ENCODE measurements around the gene SNX11. TPM values are rescaled to one million over a fixed set of nuclear protein-coding genes. Genes with fewer than 3 reads are reported as not detected.
"Not testable (repeated sequence)": the region's sequence is repeated elsewhere in the genome, so short reads cannot be mapped to it uniquely, and the experiment has no call there.

The SNX11 gene
- total RNA-seq, 1 experiment from 2014 or later = 40.7 TPM

GRCh38 chr17:48067245-48067644, 40.3 kb upstream of the SNX11 start:
- Histone ChIP-seq H3K4me1 (peaks cover 15% of the 10 kb centered on the region), H3K27me3 (replicated peaks; ENCODE audit: control insufficient read depth, insufficient read depth, low read length) (no peaks in the 10 kb centered on the region), H3K4me3 (ENCODE audit: low read depth, low read length) (no peak overlapping the region), H3K9me3 (no peaks in the 10 kb centered on the region), H3K36me3 (ENCODE audit: control insufficient read depth, insufficient read depth, low read length) (peaks cover 7% of the 10 kb centered on the region; the same call in 1 of the 2 replicates)
- Mint-ChIP-seq H3K27ac (ENCODE audit: unreplicated experiment) (no peak overlapping the region), H3K9me3 (ENCODE audit: unreplicated experiment) (no peaks in the 10 kb centered on the region), H3K36me3 (ENCODE audit: insufficient read depth, unreplicated experiment) (peaks cover 91% of the 10 kb centered on the region), H3K4me3 (ENCODE audit: unreplicated experiment) (no peak overlapping the region), H3K27me3 (ENCODE audit: insufficient read depth, unreplicated experiment) (no peaks in the 10 kb centered on the region), H3K4me1 (ENCODE audit: low read depth, unreplicated experiment) (peaks cover 34% of the 10 kb centered on the region)
- no TSS peak for BruUV-seq (replicated peaks)
- POLR2A ChIA-PET = interaction anchor here (1.0 to 2.9 kb wide), 2 partner anchors 13 to 19 kb away, joined by 3 to 90 read pairs; partner anchors contain the start of gene NFE2L1
- no peak for TF ChIP-seq CTCF (IDR thresholded peaks at IDR 0.05; ENCODE audit: insufficient read depth in 1 of 2, low read depth in 1 of 2, low read length in 1 of 2, severe bottlenecking in 1 of 2, unreplicated experiment in 1 of 2)
- DNase-seq = no peak
- CTCF ChIA-PET = interaction anchor here (0.5 to 14.1 kb wide), 5 partner anchors 13 to 96 kb away, joined by 4 to 225 read pairs (median 10); partner anchors contain the start of genes CDK5RAP3 and NFE2L1
- intact Hi-C loops (cut with micrococcal nuclease; ENCODE audit: unreplicated experiment) = no loop called here

DNA sequence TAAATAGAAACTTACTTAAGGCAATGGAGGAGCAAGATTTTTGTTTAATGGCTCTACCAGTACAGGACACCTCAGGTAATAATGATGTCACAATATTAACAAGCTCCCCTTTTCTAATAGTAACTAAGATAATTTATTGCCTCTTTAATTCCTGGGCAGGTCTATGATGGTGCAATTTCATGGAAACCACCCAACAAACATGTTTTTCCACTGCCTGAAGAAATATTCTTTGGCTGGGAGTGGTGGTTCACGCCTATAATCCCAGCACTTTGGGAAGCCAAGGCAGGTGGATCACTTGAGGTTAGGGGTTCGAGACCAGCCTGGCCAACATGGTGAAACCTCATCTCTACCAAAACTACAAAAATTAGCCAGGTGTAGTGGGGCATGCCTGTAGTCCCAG, 39.8 kb upstream of the SNX11 start:
- not testable (repeated sequence) for H3K9me3 ChIP-seq; H3K4me3 ChIP-seq (ENCODE audit: low read depth, low read length); H3K36me3 ChIP-seq (ENCODE audit: control insufficient read depth, insufficient read depth, low read length); H3K4me3 Mint-ChIP-seq (ENCODE audit: unreplicated experiment); H3K27me3 Mint-ChIP-seq (ENCODE audit: insufficient read depth, unreplicated experiment); BruUV-seq (replicated peaks); DNase-seq; H3K9me3 Mint-ChIP-seq (ENCODE audit: unreplicated experiment); H3K27me3 ChIP-seq (replicated peaks; ENCODE audit: control insufficient read depth, insufficient read depth, low read length)
- CTCF ChIA-PET = interaction anchor here (0.6 to 14.1 kb wide), 27 partner anchors 9 to 817 kb away, joined by 3 to 225 read pairs (median 6); partner anchors contain the start of genes CBX1, CDK5RAP3, NFE2L1 and PRR15L
- Mint-ChIP-seq H3K27ac (ENCODE audit: unreplicated experiment) (peak overlapping the region; percentile 52), H3K36me3 (ENCODE audit: insufficient read depth, unreplicated experiment) (peaks cover 91% of the 10 kb centered on the region), H3K4me1 (ENCODE audit: low read depth, unreplicated experiment) (peaks cover 34% of the 10 kb centered on the region)
- POLR2A ChIA-PET = interaction anchor here (0.7 to 2.9 kb wide), 7 partner anchors 12 to 184 kb away, joined by 3 to 90 read pairs (median 5); partner anchors contain the start of genes CBX1, NFE2L1 and SNX11
- intact Hi-C loops (cut with micrococcal nuclease; ENCODE audit: unreplicated experiment) = loop anchor here (1.0 kb wide), 2 partner anchors 20 to 42 kb away; partner anchors contain the start of gene NFE2L1
- H3K4me1 ChIP-seq = peaks cover 15% of the 10 kb centered on the region

DNA sequence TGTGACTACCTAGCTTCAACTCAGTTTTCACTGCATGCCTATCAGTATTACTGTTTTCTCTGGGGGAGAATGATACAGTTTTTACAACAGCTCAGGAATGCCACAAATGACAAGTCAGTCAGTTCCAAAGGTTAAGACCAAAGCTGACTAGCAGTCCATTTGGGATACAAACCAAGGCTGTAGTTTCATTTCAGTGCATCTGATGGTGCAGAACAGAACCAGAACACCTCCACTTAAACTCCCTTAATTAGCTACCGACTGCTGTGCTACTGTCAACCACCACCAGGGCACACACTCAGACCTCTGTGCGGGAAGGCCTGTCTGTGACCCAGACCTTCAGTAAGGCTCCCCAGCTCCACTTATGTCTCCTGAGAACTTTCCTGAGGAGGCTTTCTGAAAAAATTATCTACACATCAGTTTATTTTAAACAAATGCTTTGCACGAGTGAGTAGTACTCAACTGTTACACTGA, 39.0 kb upstream of the SNX11 start:
- Mint-ChIP-seq H3K4me1 (ENCODE audit: low read depth, unreplicated experiment) (peaks cover 34% of the 10 kb centered on the region), H3K27ac (ENCODE audit: unreplicated experiment) (peak overlapping the region; percentile 52), H3K27me3 (ENCODE audit: insufficient read depth, unreplicated experiment) (no peaks in the 10 kb centered on the region), H3K4me3 (ENCODE audit: unreplicated experiment) (peak overlapping the region; percentile 22), H3K36me3 (ENCODE audit: insufficient read depth, unreplicated experiment) (peaks cover 95% of the 10 kb centered on the region), H3K9me3 (ENCODE audit: unreplicated experiment) (no peaks in the 10 kb centered on the region)
- ChIA-PET POLR2A (interaction anchor here (0.5 to 2.9 kb wide), 9 partner anchors 12 to 184 kb away, joined by 3 to 90 read pairs (median 5); partner anchors contain the start of genes CBX1, NFE2L1 and SNX11), CTCF (interaction anchor here (0.6 to 14.1 kb wide), 34 partner anchors 8 to 816 kb away, joined by 3 to 225 read pairs (median 5); partner anchors contain the start of genes CBX1, CDK5RAP3, NFE2L1 and PRR15L)
- TF ChIP-seq CTCF (IDR thresholded peaks at IDR 0.05; ENCODE audit: insufficient read depth in 1 of 2, low read depth in 1 of 2, low read length in 1 of 2, severe bottlenecking in 1 of 2, unreplicated experiment in 1 of 2) = peak; percentile 82 to 86
- Histone ChIP-seq H3K9me3 (no peaks in the 10 kb centered on the region), H3K36me3 (ENCODE audit: control insufficient read depth, insufficient read depth, low read length) (0 out of 2 replicates have a peak, but pooled peaks cover 4% of the 10 kb centered on the region), H3K27me3 (replicated peaks; ENCODE audit: control insufficient read depth, insufficient read depth, low read length) (no peaks in the 10 kb centered on the region), H3K4me1 (peaks cover 15% of the 10 kb centered on the region), H3K4me3 (ENCODE audit: low read depth, low read length) (no peak overlapping the region)
- no TSS peak for BruUV-seq (replicated peaks)
- peak; percentile 82 to 87 for DNase-seq
- intact Hi-C loops (cut with micrococcal nuclease; ENCODE audit: unreplicated experiment) = loop anchor here (1.0 kb wide), 2 partner anchors 20 to 42 kb away; partner anchors contain the start of gene NFE2L1
